GM21723 (cell line): ENCODE measurements around the gene TTLL13.
"Not testable (repeated sequence)": the region's sequence is repeated elsewhere in the genome, so short reads cannot be mapped to it uniquely, and the experiment has no call there.

Experiments
- ATAC-seq: cut with Tn5 transposase; IDR thresholded peaks from one replicate; pipeline ENCODE4 v1.9.1; 2021; ENCODE audit warnings: mild to moderate bottlenecking, moderate library complexity; ENCODE audit not compliant: unreplicated experiment

TTLL13 gene

GRCh38 chr15:90233387-90234095, 15.8 kb upstream of the TTLL13 start, which contains the start of gene CIB1:
TSS of gene CIB1 (minus strand) at chr15:90233941. CDS start at chr15:90233885, 56 bp downstream.
- peak; percentile 87 for ATAC-seq

- peak; percentile 53 for ATAC-seq
Measured at GRCh38 chr15:90234096-90234988, 15.0 kb upstream of the TTLL13 start, which contains the start of gene GDPGP1. TSS of gene GDPGP1 (plus strand) at chr15:90234209. CDS start at chr15:90240909, 6,700 bp downstream.

- ATAC-seq = no peak
Measured at GRCh38 chr15:90239371-90239770, 10.0 kb upstream of the TTLL13 start.

GRCh38 chr15:90240856-90241255, 8.5 kb upstream of the TTLL13 start:
- no peak for ATAC-seq

DNA sequence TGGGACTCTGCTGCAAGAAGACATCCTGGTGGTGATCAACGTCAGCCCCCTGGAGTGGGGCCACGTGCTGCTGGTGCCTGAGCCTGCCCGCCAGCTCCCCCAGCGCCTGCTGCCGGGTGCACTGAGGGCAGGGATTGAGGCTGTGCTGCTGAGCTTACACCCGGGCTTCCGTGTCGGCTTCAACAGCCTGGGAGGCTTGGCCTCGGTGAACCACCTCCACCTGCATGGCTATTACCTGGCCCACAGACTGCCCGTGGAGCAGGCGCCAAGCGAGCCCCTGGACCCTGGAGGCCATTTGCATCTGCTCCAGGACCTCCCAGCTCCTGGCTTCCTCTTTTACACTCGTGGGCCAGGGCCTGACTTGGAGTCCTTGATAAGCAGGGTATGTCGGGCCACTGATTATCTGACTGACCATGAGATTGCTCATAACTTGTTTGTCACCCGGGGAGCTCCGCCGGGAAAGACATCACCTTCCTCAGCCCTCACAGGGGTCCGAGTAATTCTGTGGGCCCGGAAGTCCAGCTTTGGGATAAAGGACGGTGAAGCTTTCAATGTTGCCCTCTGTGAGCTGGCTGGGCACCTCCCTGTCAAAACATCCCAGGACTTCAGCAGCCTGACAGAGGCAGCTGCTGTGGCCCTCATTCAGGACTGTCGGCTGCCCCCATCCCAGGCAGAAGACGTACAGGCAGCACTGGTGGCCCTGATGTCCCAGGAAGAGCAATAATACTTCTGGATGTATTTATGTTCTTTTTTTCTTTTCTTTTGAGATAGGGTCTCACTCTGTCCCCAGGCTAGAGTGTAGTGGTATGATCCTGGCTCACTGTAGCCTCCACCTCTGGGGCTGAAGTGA, 7.8 kb upstream of the TTLL13 start:
- no peak for ATAC-seq

- no peak for ATAC-seq
Measured at GRCh38 chr15:90243943-90244639, 5.3 kb upstream of the TTLL13 start.

- ATAC-seq = no peak
Measured at GRCh38 chr15:90248789-90249202, 560 bp upstream of the TTLL13 start.

DNA sequence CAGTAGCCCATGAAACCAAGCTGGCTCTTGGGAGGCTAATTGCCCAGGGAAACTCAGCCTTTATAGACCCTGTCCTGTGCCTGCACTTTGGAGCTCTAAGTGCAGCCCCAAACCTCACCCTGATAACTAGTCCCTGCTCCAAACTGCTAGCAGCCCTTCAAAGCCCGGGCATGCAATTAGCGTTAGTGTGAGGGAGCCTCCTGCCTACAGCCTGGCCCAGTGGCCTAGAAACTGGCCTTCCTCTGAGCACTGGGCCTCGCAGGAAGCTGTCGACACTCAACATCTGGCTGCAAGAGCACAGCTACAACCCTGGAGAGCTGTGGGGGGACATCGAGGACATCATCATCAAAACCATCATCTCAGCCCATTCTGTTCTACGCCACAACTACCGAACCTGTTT, 8.4 kb downstream of the TTLL13 start:
- no peak for ATAC-seq

GRCh38 chr15:90259524-90259923, 10.2 kb downstream of the TTLL13 start:
- ATAC-seq = peak; percentile 85

- not testable (repeated sequence) for ATAC-seq
Measured at GRCh38 chr15:90260731-90261130, 11.4 kb downstream of the TTLL13 start.

- no peak for ATAC-seq
Measured at GRCh38 chr15:90261811-90262210, 12.5 kb downstream of the TTLL13 start.

DNA sequence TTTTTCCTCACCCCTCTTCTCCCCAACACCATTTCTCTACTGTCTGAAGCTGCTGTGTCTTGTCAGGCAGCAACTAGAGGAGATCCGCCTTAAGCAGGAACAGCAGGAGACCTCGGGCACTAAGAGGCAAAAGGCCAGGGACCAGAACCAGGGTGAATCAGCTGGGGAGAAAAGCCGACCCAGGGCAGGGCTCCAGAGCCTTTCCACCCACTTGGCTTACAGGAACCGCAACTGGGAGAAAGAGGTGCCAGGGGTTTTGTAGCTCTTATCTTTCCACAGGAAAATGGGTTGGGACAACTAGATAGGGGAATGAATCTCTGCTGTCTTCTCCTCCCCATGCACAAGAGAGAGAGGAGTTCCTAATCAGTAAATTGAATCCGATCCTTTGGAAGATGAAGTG, 13.1 kb downstream of the TTLL13 start:
- ATAC-seq = no peak

GRCh38 chr15:90264671-90265070, 15.3 kb downstream of the TTLL13 start:
- ATAC-seq = no peak

GRCh38 chr15:90265271-90266060, 16.1 kb downstream of the TTLL13 start, which contains the start of gene NGRN:
TSS of gene NGRN (plus strand) at chr15:90265672. CDS start at chr15:90265713, 41 bp downstream.
- ATAC-seq = peak; percentile 93

DNA sequence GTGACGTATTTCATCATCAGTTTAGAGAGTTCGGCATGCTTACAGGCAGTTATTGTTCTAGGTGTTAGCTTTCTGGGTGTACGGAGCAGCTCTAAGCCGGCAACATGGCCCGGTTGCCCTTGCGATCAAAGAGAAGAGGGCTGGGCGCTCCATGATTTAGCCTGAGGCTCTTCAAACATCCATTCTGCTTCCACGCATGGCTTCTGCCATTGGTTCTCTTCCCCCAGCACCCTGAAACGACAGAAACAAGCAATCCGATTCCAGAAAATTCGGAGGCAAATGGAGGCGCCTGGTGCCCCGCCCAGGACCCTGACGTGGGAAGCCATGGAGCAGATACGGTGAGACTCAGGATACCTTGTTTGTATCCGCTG, 16.7 kb downstream of the TTLL13 start:
- peak; percentile 17 for ATAC-seq

DNA sequence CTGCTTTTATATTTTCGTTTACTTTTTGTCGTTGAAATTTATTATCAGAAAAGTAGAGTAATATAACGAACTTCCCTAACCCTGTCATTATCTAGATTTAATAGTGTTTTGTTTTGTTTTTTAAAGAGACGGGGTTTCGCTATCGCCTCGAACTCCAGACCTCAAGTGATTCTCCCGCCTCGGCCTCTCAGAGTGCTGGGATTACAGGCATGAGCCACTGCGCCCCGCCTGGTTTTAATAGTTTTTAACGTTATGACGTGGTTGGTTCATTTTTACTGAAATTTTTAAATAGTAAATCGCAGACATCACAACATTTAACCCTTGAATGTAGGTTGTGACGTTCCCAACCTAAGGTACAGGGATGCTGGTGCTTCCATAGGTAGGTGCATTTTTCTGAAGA, 17.1 kb downstream of the TTLL13 start:
- ATAC-seq = no peak

GRCh38 chr15:90268415-90268814, 19.1 kb downstream of the TTLL13 start:
- ATAC-seq = no peak

DNA sequence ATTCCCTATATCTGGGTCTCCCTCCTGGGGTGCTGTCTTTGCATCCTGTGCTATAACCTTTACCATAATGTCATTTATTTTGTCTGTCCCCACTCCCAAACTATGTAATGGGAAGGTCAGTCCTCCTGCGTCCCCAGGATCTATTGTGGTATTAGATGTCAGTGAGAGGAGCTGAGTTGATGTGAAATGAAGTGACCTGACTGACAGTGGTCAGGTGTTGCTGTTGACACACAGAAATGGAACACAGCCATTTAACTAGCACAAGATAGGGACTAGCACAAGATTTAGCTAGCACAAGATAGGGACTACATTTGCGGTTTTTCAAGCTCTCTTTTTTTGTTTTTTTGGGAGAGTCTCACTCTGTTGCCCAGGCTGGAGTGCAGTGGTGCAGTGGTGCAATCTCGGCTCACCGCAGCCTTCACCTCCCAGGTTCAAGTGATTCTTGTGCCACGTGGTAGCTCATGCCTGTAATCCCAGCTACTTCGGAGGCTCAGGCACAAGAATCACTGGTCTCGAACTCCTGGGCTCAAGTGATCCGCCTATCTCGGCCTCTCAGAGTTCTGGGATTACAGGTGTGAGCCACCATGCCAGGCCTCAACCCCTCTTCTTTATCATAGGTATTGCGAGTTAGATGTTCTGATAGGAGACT, 21.3 kb downstream of the TTLL13 start:
- ATAC-seq = no peak
